ENCODE results near the gene HDAC7. TPM values are rescaled to one million over a fixed set of nuclear protein-coding genes. Genes with fewer than 3 reads are reported as not detected.
A peak's percentile ranks its signal among the peaks of the same experiment; 100 is the strongest.

Gene HDAC7
- total RNA-seq, 6 experiments from 2014 or later, result 104 to 120 (median 108) TPM

DNA sequence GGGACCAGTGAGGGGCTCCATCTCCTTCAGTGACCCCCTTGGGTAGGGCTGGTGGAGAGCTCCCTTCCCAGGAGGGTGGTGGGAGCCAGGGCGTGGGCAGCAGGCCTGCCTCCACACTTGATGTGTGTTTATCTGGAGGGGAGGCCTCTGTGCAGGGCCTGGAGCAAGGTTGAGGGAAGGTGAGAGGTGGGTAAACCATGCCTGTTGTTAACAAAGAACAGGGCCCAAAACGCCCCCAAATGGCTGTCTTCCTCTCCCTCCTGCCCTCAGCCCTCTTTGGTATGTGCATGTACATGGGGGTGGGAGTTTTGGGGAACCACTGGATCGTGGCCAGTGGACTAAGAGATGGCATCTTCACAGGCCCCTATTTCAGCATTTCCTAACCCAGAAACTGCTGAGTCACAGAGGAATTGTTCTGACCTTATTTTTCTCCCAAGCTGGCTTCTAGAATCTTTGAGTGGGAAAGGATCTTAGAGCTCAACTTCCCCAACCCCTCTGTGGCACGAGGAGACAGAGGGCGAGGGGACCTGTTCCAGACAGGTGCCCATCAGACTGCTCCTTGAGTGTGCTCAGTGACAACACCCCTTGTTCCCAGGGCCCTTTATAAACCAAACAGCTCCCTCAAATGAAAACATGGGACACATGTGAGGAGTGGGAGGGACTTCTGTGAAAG, 43.1 kb downstream of the HDAC7 start:
- H3K4me1 Mint-ChIP-seq (ENCODE audit: low read depth), result peaks cover 60% of the 10 kb centered on the region
- peak overlapping the region; percentile 96 for H3K27ac Mint-ChIP-seq
- TF ChIP-seq, protein P1, sequence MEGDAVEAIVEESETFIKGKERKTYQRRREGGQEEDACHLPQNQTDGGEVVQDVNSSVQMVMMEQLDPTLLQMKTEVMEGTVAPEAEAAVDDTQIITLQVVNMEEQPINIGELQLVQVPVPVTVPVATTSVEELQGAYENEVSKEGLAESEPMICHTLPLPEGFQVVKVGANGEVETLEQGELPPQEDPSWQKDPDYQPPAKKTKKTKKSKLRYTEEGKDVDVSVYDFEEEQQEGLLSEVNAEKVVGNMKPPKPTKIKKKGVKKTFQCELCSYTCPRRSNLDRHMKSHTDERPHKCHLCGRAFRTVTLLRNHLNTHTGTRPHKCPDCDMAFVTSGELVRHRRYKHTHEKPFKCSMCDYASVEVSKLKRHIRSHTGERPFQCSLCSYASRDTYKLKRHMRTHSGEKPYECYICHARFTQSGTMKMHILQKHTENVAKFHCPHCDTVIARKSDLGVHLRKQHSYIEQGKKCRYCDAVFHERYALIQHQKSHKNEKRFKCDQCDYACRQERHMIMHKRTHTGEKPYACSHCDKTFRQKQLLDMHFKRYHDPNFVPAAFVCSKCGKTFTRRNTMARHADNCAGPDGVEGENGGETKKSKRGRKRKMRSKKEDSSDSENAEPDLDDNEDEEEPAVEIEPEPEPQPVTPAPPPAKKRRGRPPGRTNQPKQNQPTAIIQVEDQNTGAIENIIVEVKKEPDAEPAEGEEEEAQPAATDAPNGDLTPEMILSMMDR (IDR thresholded peaks at IDR 0.05), result no peak
- no peaks in the 10 kb centered on the region for H3K9me3 Mint-ChIP-seq
- H3K36me3 Mint-ChIP-seq (ENCODE audit: low read depth), result peaks cover 5% of the 10 kb centered on the region; the same call in 1 of the 2 replicates
- peak; percentile 33 for DNase-seq
- H3K27me3 Mint-ChIP-seq (ENCODE audit: insufficient read depth), result peaks cover 27% of the 10 kb centered on the region
- peak overlapping the region; percentile 16; the same call in 1 of the 2 replicates for H3K4me3 Mint-ChIP-seq

DNA sequence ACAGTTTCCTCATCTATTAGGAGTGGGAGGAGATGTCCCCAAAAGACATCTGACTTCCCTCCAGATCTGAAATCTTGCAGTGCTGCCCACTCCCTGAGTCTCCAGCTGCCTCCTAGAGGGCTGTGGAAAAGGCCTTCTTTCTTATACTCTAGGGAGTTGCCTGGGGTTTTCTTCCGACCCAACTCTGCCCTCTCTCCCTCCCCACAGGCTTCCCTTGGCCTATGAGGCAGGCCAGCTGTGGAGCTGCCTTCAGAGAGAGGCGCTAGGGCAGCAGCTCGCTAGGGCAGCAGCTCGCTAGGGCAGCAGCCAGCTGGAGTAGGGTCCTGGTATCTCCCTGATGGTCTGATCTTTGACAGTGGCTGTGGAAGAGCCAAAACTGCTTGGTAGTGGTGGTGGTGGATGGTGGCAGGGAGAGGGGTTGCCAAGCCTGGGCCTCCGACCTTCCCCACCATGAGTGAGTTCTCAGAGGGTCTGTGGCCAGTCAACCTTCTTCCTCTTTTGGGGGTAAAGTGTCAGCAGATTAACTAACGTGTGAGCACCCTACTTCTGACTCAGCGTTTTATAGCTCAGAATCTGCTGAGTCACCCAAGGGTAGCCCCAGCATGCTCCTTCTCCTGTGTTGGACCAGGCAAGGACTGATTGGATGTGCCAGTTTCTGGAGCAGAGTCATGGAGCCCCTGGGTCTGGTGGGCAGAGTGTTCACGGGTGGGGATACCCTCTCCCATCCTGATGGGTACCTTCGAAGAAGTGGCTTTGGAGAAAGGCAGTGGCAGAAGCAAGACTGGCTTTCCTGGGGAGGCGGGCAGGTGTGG, 44.4 kb downstream of the HDAC7 start:
- peak overlapping the region; percentile 52 for H3K4me3 Mint-ChIP-seq
- TF ChIP-seq, protein P1 (IDR thresholded peaks at IDR 0.05), result no peak
- peaks cover 60% of the 10 kb centered on the region for H3K4me1 Mint-ChIP-seq (ENCODE audit: low read depth)
- peak; percentile 64 for DNase-seq
- H3K27ac Mint-ChIP-seq, result peak overlapping the region; percentile 96
- no peaks in the 10 kb centered on the region for H3K9me3 Mint-ChIP-seq
- H3K27me3 Mint-ChIP-seq (ENCODE audit: insufficient read depth), result peaks cover 20% of the 10 kb centered on the region
- peaks cover 5% of the 10 kb centered on the region; the same call in 1 of the 2 replicates for H3K36me3 Mint-ChIP-seq (ENCODE audit: low read depth)

- no peak for DNase-seq
- H3K4me1 Mint-ChIP-seq (ENCODE audit: low read depth), result peaks cover 60% of the 10 kb centered on the region
- peaks cover 5% of the 10 kb centered on the region; the same call in 1 of the 2 replicates for H3K36me3 Mint-ChIP-seq (ENCODE audit: low read depth)
- peak overlapping the region; percentile 91; the same call in 1 of the 2 replicates for H3K4me3 Mint-ChIP-seq
- TF ChIP-seq, protein P1 (IDR thresholded peaks at IDR 0.05), result no peak
- H3K9me3 Mint-ChIP-seq, result no peaks in the 10 kb centered on the region
- H3K27ac Mint-ChIP-seq, result peak overlapping the region; percentile 96
- peaks cover 20% of the 10 kb centered on the region for H3K27me3 Mint-ChIP-seq (ENCODE audit: insufficient read depth)
Observed at GRCh38 chr12:47774663-47775062, 45.0 kb downstream of the HDAC7 start.

- Mint-ChIP-seq H3K9me3 (no peaks in the 10 kb centered on the region), H3K36me3 (ENCODE audit: low read depth) (peaks cover 5% of the 10 kb centered on the region; the same call in 1 of the 2 replicates), H3K4me1 (ENCODE audit: low read depth) (peaks cover 55% of the 10 kb centered on the region), H3K27ac (peak overlapping the region; percentile 39; the same call in 1 of the 2 replicates), H3K27me3 (ENCODE audit: insufficient read depth) (peaks cover 14% of the 10 kb centered on the region), H3K4me3 (peak overlapping the region; percentile 91)
- no peak for DNase-seq
- TF ChIP-seq, protein P1 (IDR thresholded peaks at IDR 0.05), result no peak
Observed at GRCh38 chr12:47773858-47774580, 45.7 kb downstream of the HDAC7 start.

Measured in HFFc6 (cell line).